ENCODE results near the gene GPR108.

DNA sequence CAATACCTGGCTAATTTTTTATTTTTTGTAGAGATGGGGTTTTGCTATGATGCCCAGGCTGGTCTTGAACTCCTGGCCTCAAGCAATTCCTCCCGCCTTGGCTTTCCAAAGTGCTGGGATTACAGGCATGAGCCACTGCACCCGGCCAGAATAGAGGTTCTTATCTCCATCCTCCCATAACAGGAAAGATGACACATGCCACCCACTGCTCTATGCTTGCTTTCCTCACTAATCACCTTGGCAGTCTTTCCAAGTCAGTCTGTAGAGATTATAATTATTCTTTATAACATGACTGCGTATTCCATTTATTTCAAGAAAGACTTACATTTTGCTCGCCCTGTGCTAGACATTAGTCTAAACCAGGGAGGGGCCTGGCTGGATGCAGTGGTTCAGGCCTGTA is 41.8 kb upstream of the GPR108 start:
- TF ChIP-seq, protein P1, sequence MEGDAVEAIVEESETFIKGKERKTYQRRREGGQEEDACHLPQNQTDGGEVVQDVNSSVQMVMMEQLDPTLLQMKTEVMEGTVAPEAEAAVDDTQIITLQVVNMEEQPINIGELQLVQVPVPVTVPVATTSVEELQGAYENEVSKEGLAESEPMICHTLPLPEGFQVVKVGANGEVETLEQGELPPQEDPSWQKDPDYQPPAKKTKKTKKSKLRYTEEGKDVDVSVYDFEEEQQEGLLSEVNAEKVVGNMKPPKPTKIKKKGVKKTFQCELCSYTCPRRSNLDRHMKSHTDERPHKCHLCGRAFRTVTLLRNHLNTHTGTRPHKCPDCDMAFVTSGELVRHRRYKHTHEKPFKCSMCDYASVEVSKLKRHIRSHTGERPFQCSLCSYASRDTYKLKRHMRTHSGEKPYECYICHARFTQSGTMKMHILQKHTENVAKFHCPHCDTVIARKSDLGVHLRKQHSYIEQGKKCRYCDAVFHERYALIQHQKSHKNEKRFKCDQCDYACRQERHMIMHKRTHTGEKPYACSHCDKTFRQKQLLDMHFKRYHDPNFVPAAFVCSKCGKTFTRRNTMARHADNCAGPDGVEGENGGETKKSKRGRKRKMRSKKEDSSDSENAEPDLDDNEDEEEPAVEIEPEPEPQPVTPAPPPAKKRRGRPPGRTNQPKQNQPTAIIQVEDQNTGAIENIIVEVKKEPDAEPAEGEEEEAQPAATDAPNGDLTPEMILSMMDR (CRISPR knock-in tag; IDR thresholded peaks at IDR 0.05), result no peak
- no peak for TF ChIP-seq ZSCAN30 (CRISPR knock-in tag; IDR thresholded peaks at IDR 0.05)
- no peak for TF ChIP-seq TAF1 (CRISPR knock-in tag; IDR thresholded peaks at IDR 0.05)
- TF ChIP-seq POLR2G (IDR thresholded peaks at IDR 0.05; ENCODE audit: low read depth, low read length), result no peak
- TF ChIP-seq ZNF205 (CRISPR knock-in tag; IDR thresholded peaks at IDR 0.05), result no peak
- no peak for TF ChIP-seq TGIF2 (CRISPR knock-in tag; IDR thresholded peaks at IDR 0.05)
- TF ChIP-seq RAD21 (CRISPR knock-in tag; IDR thresholded peaks at IDR 0.05), result no peak
- TF ChIP-seq EZH2 (conservative IDR thresholded peaks at IDR 0.05; ENCODE audit: low read depth, low read length), result no peak
- no peak for TF ChIP-seq HCFC1 (IDR thresholded peaks at IDR 0.05; ENCODE audit: low read depth, low read length)
- TF ChIP-seq, protein P2, sequence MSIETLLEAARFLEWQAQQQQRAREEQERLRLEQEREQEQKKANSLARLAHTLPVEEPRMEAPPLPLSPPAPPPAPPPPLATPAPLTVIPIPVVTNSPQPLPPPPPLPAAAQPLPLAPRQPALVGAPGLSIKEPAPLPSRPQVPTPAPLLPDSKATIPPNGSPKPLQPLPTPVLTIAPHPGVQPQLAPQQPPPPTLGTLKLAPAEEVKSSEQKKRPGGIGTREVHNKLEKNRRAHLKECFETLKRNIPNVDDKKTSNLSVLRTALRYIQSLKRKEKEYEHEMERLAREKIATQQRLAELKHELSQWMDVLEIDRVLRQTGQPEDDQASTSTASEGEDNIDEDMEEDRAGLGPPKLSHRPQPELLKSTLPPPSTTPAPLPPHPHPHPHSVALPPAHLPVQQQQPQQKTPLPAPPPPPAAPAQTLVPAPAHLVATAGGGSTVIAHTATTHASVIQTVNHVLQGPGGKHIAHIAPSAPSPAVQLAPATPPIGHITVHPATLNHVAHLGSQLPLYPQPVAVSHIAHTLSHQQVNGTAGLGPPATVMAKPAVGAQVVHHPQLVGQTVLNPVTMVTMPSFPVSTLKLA (IDR thresholded peaks at IDR 0.05), result no peak
- TF ChIP-seq SP140L (CRISPR knock-in tag; IDR thresholded peaks at IDR 0.05; ENCODE audit: borderline replicate concordance), result no peak
